IMR-90 (cell line): Measurements from ENCODE around the gene HS6ST3. TPM values are rescaled to one million over a fixed set of nuclear protein-coding genes. Genes with fewer than 3 reads are reported as not detected.

Experiments used
- ATAC-seq: fragments of 200-7000 bp; cut with Tn5 transposase; 2 replicates; pipeline ENCODE4 v1.9.1; 2020; ENCODE audit warnings: low read depth, mild to moderate bottlenecking, moderate library complexity
- BruUV-seq: library from RNA; stranded (reverse); fragments of 400-500 nt; replicated peaks from 2 replicates; lab custom pipeline; 2021; lab: Mats Ljungman, UMichigan
- CTCF ChIA-PET: fragments of 300-600 bp; formaldehyde crosslinking; extraction: SDS; loops from one replicate; lab custom pipeline; 2021; ENCODE audit warnings: antibody characterized with exemption; lab: Yijun Ruan, JAX
- POLR2A ChIA-PET: fragments of 300-600 bp; sonication (Branson Sonifier 250); formaldehyde crosslinking; loops from one replicate; lab custom pipeline; 2022; ENCODE audit warnings: antibody characterized with exemption; ENCODE audit not compliant: unreplicated experiment; lab: Charles Lee
- DNase-seq: peaks from one replicate; pipeline ENCODE4 v3.0.0; 2013
- H2AFZ ChIP-seq: replicated peaks from 2 replicates; pipeline ENCODE3; 2013; ENCODE audit warnings: low read length, mild to moderate bottlenecking; ENCODE audit not compliant: poor library complexity
- H2AK5ac ChIP-seq: 2 replicates; pipeline ENCODE4 v1.6.1; 2013; ENCODE audit warnings: low read depth, low read length, inconsistent platforms
- H2AK9ac ChIP-seq: replicated peaks from 2 replicates; pipeline ENCODE3; 2013; ENCODE audit warnings: mild to moderate bottlenecking, low read depth, low read length, moderate library complexity; ENCODE audit not compliant: poor library complexity
- H2BK120ac ChIP-seq: 2 replicates; pipeline ENCODE4 v1.6.1; 2013; ENCODE audit warnings: low read depth, low read length, inconsistent platforms
- H2BK15ac ChIP-seq: 3 replicates; pipeline ENCODE4 v1.6.1; 2013; ENCODE audit warnings: low read depth, low read length, inconsistent platforms
- H2BK20ac ChIP-seq: 2 replicates; pipeline ENCODE4 v1.6.1; 2013; ENCODE audit warnings: low read depth, mild to moderate bottlenecking, inconsistent platforms, low read length, moderate library complexity
- H2BK5ac ChIP-seq: 2 replicates; pipeline ENCODE4 v1.6.1; 2013; ENCODE audit warnings: mild to moderate bottlenecking, low read depth, low read length, inconsistent platforms; ENCODE audit not compliant: poor library complexity, severe bottlenecking
- H3K14ac ChIP-seq: replicated peaks from 2 replicates; pipeline ENCODE4 v1.6.1; 2013; ENCODE audit warnings: low read depth, low read length, inconsistent platforms
- H3K18ac ChIP-seq: 2 replicates; pipeline ENCODE4 v1.6.1; 2013; ENCODE audit warnings: low read depth, low read length, control low read depth
- H3K23ac ChIP-seq: 2 replicates; pipeline ENCODE4 v1.6.1; 2013; ENCODE audit warnings: low read depth, low read length, inconsistent platforms
- H3K27ac ChIP-seq: 2 replicates; pipeline ENCODE4 v1.5.1; 2013; ENCODE audit warnings: mild to moderate bottlenecking, control low read depth, low read length; ENCODE audit not compliant: insufficient read depth
- H3K27me3 ChIP-seq: 2 replicates; pipeline ENCODE4 v1.6.1; 2013; ENCODE audit warnings: low read length; ENCODE audit not compliant: control insufficient read depth, insufficient read depth
- H3K36me3 ChIP-seq: 2 replicates; pipeline ENCODE4 v1.6.1; 2013; ENCODE audit warnings: low read length, mixed read lengths; ENCODE audit not compliant: control insufficient read depth, insufficient read depth
- H3K4ac ChIP-seq: 2 replicates; pipeline ENCODE4 v1.6.1; 2013; ENCODE audit warnings: low read depth, low read length, inconsistent platforms
- H3K4me1 ChIP-seq: 2 replicates; pipeline ENCODE4 v1.6.1; 2013; ENCODE audit warnings: low read length, mixed read lengths; ENCODE audit not compliant: control insufficient read depth, insufficient read depth
- H3K4me2 ChIP-seq: 2 replicates; pipeline ENCODE4 v1.6.1; 2013; ENCODE audit warnings: low read depth, mild to moderate bottlenecking, control low read depth, low read length, moderate library complexity
- H3K4me3 ChIP-seq: 2 replicates; pipeline ENCODE4 v1.5.1; 2013; ENCODE audit warnings: low read depth, mild to moderate bottlenecking, control low read depth, low read length, moderate library complexity; ENCODE audit not compliant: insufficient read depth
- H3K56ac ChIP-seq: 2 replicates; pipeline ENCODE4 v1.6.1; 2013; ENCODE audit warnings: low read length, inconsistent platforms; ENCODE audit not compliant: insufficient read depth; ENCODE audit errors: extremely low read depth
- H3K79me1 ChIP-seq, 2 experiments: 2 replicates each; pipeline ENCODE4 v1.6.1; 2013; ENCODE audit warnings: low read length in 2 of 2, inconsistent platforms in 1 of 2, low read depth in 1 of 2
- H3K9ac ChIP-seq: 2 replicates; pipeline ENCODE4 v1.6.1; 2013; ENCODE audit warnings: low read depth, low read length, control low read depth
- H3K9me1 ChIP-seq: 2 replicates; pipeline ENCODE4 v1.6.1; 2013; ENCODE audit warnings: low read length, inconsistent platforms; ENCODE audit not compliant: insufficient read depth
- H3K9me3 ChIP-seq: 2 replicates; pipeline ENCODE4 v1.6.1; 2013; ENCODE audit warnings: low read length; ENCODE audit not compliant: control insufficient read depth, insufficient read depth
- H4K20me1 ChIP-seq: 2 replicates; pipeline ENCODE4 v1.6.1; 2013; ENCODE audit warnings: low read length, inconsistent platforms; ENCODE audit not compliant: insufficient read depth
- H4K5ac ChIP-seq: 2 replicates; pipeline ENCODE4 v1.6.1; 2013; ENCODE audit warnings: mild to moderate bottlenecking, low read depth, low read length, control low read depth
- H4K8ac ChIP-seq, 2 experiments: 2 replicates each; pipeline ENCODE4 v1.6.1; 2013; ENCODE audit warnings: low read depth in 2 of 2, low read length in 2 of 2, control low read depth in 1 of 2, inconsistent platforms in 1 of 2
- H4K91ac ChIP-seq: 2 replicates; pipeline ENCODE4 v1.6.1; 2013; ENCODE audit warnings: low read depth, low read length, inconsistent platforms; ENCODE audit not compliant: insufficient read depth
- BHLHE40 ChIP-seq: fragments of 150-350 bp; IDR thresholded peaks from 2 replicates; pipeline ENCODE4 v1.6.1; 2016; ENCODE audit warnings: mild to moderate bottlenecking, low read depth, low read length
- CEBPB ChIP-seq: IDR thresholded peaks from 2 replicates; pipeline ENCODE4 v1.6.1; 2012; ENCODE audit warnings: low read depth, low read length, improper control_type of control experiment
- CHD1 ChIP-seq: IDR thresholded peaks from 2 replicates; pipeline ENCODE4 v1.6.1; 2012; ENCODE audit warnings: low read depth, low read length, improper control_type of control experiment
- FOS ChIP-seq: fragments of 150-350 bp; IDR thresholded peaks from 2 replicates; pipeline ENCODE4 v1.6.1; 2016; ENCODE audit warnings: low read depth, low read length
- MAFK ChIP-seq: IDR thresholded peaks from 2 replicates; pipeline ENCODE4 v1.6.1; 2012; ENCODE audit warnings: low read depth, low read length, improper control_type of control experiment
- MAZ ChIP-seq: IDR thresholded peaks from 2 replicates; pipeline ENCODE4 v1.6.1; 2012; ENCODE audit warnings: low read depth, mild to moderate bottlenecking, low read length, improper control_type of control experiment, moderate library complexity, borderline replicate concordance
- MXI1 ChIP-seq: IDR thresholded peaks from 2 replicates; pipeline ENCODE4 v1.6.1; 2012; ENCODE audit warnings: low read depth, mild to moderate bottlenecking, low read length, moderate library complexity, borderline replicate concordance
- NFE2L2 ChIP-seq: fragments of 150-350 bp; IDR thresholded peaks from 2 replicates; pipeline ENCODE4 v1.6.1; 2016; ENCODE audit warnings: low read depth, mild to moderate bottlenecking, low read length
- POLR2A ChIP-seq: IDR thresholded peaks from 2 replicates; pipeline ENCODE4 v1.6.1; 2012; ENCODE audit warnings: mild to moderate bottlenecking, low read depth, low read length
- RAD21 ChIP-seq: IDR thresholded peaks from 2 replicates; pipeline ENCODE4 v1.6.1; 2012; ENCODE audit warnings: low read length, improper control_type of control experiment
- RCOR1 ChIP-seq: IDR thresholded peaks from 2 replicates; pipeline ENCODE4 v1.6.1; 2012; ENCODE audit warnings: mild to moderate bottlenecking, low read length, improper control_type of control experiment; ENCODE audit not compliant: insufficient replicate concordance
- RFX5 ChIP-seq: IDR thresholded peaks from 2 replicates; pipeline ENCODE4 v1.8.0; 2012; ENCODE audit warnings: low read depth, mild to moderate bottlenecking, low read length, moderate library complexity
- SMC3 ChIP-seq: fragments of 150-350 bp; IDR thresholded peaks from 2 replicates; pipeline ENCODE4 v1.6.1; 2016; ENCODE audit warnings: low read depth, mild to moderate bottlenecking, antibody characterized with exemption, low read length, moderate library complexity
- WGBS, 2 experiments: methylation state at CpG; one replicate each; pipeline versions ENCODE4 v1.1.5 to v1.1.7; 2013; ENCODE audit warnings: missing lambda C conversion rate in 2 of 2; ENCODE audit not compliant: insufficient read length in 1 of 2; ENCODE audit errors: extremely low coverage in 2 of 2; 5-methylcytosine and 5-hydroxymethylcytosine counted together
- dilution Hi-C: fragments of 300-500 bp; cut with HindIII; formaldehyde crosslinking; loops from one replicate; pipeline ENCODE4 v1.14.3; 2018; ENCODE audit warnings: low sequenced_read_pairs; ENCODE audit not compliant: unreplicated experiment
- in situ Hi-C: fragments of 300-500 bp; cut with MboI; formaldehyde crosslinking; loops from 3 replicates; pipeline ENCODE4 v1.14.3; 2019; ENCODE audit warnings: low sequenced_read_pairs, inconsistent platforms, mixed read lengths
- intact Hi-C: fragments of 100-400 bp; cut with micrococcal nuclease; formaldehyde crosslinking; loops from 2 replicates; pipeline ENCODE4 v1.10.0; 2022
- polyA plus RNA-seq, 3 experiments: library from polyadenylated mRNA; depleted of rRNA; stranded (reverse); fragments of >200 nt; gene quantifications; 2 replicates each; pipeline ENCODE4 v1.2.3, GENCODE V29; 2012; ENCODE audit warnings: low replicate concordance in 1 of 3
- total RNA-seq: library from RNA; depleted of rRNA; stranded (reverse); fragments of >200 nt; gene quantifications from 2 replicates; pipeline ENCODE4 v1.2.3, GENCODE V29; 2012
- TF ChIP-seq, protein P1 (sequence below): fragments of 150-350 bp; IDR thresholded peaks from 2 replicates; pipeline ENCODE4 v1.6.1; 2016; ENCODE audit warnings: low read depth, mild to moderate bottlenecking, low read length, moderate library complexity, borderline replicate concordance
- TF ChIP-seq, protein P2 (sequence below): conservative IDR thresholded peaks from 2 replicates; pipeline ENCODE4 v1.5.1; 2012; ENCODE audit warnings: mild to moderate bottlenecking, low read depth, low read length, improper control_type of control experiment
- TF ChIP-seq, protein P3 (sequence below): fragments of 150-350 bp; IDR thresholded peaks from 2 replicates; pipeline ENCODE4 v1.6.1; 2017; ENCODE audit warnings: mild to moderate bottlenecking, antibody characterized with exemption, low read length, low read depth

The HS6ST3 gene
- total and polyA plus RNA-seq, 2 of the 4 experiments (the other 2 are of a cell fraction): not detected

DNA sequence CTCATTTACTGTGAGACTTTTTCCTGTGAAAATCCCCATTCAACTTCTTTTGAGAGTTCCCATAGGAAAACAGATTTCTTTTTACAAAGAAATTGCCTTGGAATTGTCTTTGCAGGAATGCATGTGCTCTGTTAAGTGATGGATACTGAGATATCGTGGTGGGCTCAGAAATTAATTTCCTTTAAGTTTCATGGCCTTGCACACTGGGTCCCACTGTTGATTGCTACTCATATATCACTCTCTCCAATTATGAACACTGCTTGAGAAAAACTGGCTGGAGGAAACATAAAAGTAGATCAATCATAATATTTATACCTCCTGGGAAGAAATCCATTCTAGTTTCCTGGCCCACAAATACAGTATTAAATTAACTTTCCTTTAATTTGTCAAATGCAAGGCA lies 773.1 kb downstream of the HS6ST3 start:
- Histone ChIP-seq H2BK5ac (no peak overlapping the region), H3K9me1 (no peaks in the 10 kb centered on the region), H3K4ac (no peak overlapping the region), H2BK120ac (no peak overlapping the region), H3K18ac (no peak overlapping the region), H3K9ac (no peak overlapping the region), H4K91ac (no peak overlapping the region), H3K56ac (no peak overlapping the region), H3K4me3 (no peak overlapping the region), H3K23ac (no peak overlapping the region), H3K4me2 (no peak overlapping the region), H3K14ac (no peak overlapping the region), H3K27me3 (no peaks in the 10 kb centered on the region), H2AFZ (no peak overlapping the region), H4K5ac (no peak overlapping the region), H3K27ac (no peak overlapping the region), H2AK5ac (no peak overlapping the region), H3K36me3 (no peaks in the 10 kb centered on the region), H2BK15ac (no peak overlapping the region), H4K20me1 (no peaks in the 10 kb centered on the region), H4K8ac (no peak overlapping the region), H3K4me1 (no peaks in the 10 kb centered on the region), H2BK20ac (no peak overlapping the region), H3K79me1 (no peaks in the 10 kb centered on the region), H2AK9ac (no peak overlapping the region), H3K9me3 (no peaks in the 10 kb centered on the region; the same call in 1 of the 2 replicates)
- ChIA-PET POLR2A (no interaction called here), CTCF (no interaction called here)
- ATAC-seq: no peak
- dilution Hi-C loops (no loop called here), in situ Hi-C loops (no loop called here), intact Hi-C loops (no loop called here)
- TF ChIP-seq POLR2A (no peak), MAZ (no peak), CHD1 (no peak), RAD21 (no peak), BHLHE40 (no peak), FOS (no peak), CEBPB (no peak), NFE2L2 (no peak), MXI1 (no peak), RCOR1 (no peak), RFX5 (no peak), MAFK (no peak), SMC3 (no peak)
- TF ChIP-seq, protein P1, sequence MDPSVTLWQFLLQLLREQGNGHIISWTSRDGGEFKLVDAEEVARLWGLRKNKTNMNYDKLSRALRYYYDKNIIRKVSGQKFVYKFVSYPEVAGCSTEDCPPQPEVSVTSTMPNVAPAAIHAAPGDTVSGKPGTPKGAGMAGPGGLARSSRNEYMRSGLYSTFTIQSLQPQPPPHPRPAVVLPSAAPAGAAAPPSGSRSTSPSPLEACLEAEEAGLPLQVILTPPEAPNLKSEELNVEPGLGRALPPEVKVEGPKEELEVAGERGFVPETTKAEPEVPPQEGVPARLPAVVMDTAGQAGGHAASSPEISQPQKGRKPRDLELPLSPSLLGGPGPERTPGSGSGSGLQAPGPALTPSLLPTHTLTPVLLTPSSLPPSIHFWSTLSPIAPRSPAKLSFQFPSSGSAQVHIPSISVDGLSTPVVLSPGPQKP: no peak
- TF ChIP-seq, protein P2, sequence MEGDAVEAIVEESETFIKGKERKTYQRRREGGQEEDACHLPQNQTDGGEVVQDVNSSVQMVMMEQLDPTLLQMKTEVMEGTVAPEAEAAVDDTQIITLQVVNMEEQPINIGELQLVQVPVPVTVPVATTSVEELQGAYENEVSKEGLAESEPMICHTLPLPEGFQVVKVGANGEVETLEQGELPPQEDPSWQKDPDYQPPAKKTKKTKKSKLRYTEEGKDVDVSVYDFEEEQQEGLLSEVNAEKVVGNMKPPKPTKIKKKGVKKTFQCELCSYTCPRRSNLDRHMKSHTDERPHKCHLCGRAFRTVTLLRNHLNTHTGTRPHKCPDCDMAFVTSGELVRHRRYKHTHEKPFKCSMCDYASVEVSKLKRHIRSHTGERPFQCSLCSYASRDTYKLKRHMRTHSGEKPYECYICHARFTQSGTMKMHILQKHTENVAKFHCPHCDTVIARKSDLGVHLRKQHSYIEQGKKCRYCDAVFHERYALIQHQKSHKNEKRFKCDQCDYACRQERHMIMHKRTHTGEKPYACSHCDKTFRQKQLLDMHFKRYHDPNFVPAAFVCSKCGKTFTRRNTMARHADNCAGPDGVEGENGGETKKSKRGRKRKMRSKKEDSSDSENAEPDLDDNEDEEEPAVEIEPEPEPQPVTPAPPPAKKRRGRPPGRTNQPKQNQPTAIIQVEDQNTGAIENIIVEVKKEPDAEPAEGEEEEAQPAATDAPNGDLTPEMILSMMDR: no peak
- TF ChIP-seq, protein P3, sequence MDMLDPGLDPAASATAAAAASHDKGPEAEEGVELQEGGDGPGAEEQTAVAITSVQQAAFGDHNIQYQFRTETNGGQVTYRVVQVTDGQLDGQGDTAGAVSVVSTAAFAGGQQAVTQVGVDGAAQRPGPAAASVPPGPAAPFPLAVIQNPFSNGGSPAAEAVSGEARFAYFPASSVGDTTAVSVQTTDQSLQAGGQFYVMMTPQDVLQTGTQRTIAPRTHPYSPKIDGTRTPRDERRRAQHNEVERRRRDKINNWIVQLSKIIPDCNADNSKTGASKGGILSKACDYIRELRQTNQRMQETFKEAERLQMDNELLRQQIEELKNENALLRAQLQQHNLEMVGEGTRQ: no peak
- no peak for DNase-seq
- no CpG with 5 or more reads among the region's 1 CpG for WGBS, 2 experiments
- BruUV-seq: no TSS peak
